ENCODE data around the gene SV2C.
"Not testable (repeated sequence)": the region's sequence is repeated elsewhere in the genome, so short reads cannot be mapped to it uniquely, and the experiment has no call there.

SV2C gene

DNA sequence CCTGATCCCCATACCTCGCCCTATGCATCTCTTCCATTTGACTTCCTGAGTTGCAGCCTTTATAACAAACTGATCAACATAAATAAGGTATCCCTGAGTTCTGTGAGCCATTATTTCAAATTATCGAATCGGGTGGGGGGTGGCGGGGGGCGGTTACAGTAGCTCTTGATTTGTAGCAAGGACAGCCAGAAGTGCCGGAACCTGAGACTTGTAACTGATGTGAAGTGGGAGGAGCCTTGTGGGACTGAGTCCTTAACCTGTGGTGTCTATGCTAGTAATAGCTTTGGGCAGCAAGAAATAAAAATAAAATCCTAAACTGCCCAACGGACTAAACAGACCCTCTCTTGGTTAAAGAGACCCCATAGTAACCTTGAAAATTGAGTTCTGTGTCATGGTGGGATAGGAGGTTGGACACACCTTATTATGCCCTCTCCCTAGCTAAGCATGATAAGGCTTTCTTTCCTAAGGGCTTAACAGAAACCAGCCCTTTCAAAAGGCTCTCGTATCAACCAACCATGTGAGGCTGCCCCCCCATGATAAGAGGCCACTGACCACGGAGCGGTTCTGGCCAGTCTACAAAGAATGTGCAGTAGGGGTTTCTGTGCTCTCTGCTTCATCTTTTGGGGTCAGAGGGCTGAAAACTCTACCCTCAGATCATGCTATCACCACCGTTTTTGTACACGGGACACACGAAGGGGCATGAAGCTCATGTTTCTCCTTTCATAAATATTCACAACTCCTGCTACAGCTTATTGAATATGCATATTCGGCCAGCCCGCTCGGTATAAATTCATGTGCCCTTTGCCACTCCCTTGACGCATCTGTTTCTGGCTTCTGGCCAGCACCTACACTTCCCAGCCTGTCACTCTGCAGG lies 280.4 kb downstream of the SV2C start:
- no peak for DNase-seq

GRCh38 chr5:76364226-76364589 lies 281.0 kb downstream of the SV2C start:
- DNase-seq = no peak

DNA sequence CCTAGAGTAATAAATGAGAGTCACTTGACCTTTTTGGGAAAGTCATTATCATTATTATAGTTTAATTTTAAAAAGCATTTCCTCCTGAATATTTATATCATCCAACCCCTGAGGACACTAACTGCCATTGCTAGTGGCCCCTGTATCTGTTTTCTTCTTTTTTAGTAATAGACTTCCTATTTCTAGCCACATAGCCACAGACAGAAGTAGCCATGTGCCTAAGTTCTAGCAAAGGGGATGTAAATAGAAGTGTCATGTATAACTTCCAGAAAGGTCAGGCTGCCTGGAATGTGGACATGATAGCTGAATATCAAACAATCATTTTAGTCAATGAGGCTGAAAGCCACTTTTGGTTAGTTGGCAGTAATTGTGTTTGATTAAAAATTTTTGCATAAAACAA lies 282.4 kb downstream of the SV2C start:
- no peak for DNase-seq

DNA sequence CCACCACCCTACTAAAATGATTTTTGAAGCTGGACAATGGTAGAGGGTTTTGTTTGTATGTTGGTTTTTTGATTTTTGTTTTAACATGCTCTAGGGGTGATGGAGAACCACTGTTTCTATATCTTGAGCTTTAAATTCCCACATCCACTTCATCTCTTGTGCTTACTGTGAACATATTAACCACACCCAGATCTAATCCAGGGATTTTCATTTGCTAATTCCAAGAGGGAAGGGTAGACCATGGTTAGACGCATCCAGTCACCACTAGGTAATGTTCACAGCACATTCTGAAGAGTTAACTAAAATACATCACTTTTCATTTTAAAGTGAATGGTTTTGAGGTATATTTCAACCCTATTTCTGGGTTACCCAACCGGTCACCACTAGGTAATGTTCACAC lies 283.4 kb downstream of the SV2C start:
- no peak for DNase-seq

GRCh38 chr5:76367623-76368371 lies 284.6 kb downstream of the SV2C start:
- no peak for DNase-seq

DNA sequence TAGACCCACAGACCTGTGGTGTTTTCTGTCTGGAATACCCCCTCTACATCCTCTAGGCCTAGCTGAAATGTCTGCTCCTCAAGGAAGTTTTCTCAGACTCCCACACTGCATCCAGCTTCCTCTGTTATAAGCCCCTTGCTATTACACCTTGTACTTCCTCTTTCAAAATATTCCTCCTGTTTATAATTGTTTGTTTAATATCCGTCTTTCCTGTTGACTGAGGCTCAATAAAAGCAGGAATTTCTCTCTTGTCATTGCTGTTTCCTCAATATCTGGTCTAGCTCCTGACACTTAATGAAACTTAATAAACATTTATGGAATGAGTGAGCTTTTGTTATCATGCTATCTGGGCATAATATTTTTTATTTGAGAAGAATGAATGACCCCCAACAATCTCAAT lies 285.8 kb downstream of the SV2C start:
- DNase-seq = no peak

DNA sequence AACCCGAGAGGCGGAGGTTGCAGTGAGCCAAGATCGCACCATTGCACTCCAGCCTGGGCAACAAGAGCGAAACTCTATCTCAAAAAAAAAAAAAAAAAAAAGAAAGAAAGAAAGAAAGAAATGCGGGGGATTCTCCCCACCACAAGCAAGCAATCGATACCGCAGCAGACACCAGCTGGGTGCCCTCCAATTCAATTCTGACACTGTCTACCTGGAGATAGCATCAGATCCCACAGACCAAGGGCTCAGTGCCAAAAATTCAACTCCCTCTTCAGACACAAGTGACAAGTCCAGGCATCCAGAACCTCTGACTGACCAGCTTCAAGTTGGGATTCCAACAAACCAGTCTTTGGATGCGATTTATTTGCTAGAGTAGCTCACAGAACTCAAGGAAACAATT lies 286.5 kb downstream of the SV2C start:
- not testable (repeated sequence) for DNase-seq

- no peak for DNase-seq
Measured at GRCh38 chr5:76371960-76372322, 288.8 kb downstream of the SV2C start.

- no peak for DNase-seq
Measured at GRCh38 chr5:76372323-76373054, 289.3 kb downstream of the SV2C start.

DNA sequence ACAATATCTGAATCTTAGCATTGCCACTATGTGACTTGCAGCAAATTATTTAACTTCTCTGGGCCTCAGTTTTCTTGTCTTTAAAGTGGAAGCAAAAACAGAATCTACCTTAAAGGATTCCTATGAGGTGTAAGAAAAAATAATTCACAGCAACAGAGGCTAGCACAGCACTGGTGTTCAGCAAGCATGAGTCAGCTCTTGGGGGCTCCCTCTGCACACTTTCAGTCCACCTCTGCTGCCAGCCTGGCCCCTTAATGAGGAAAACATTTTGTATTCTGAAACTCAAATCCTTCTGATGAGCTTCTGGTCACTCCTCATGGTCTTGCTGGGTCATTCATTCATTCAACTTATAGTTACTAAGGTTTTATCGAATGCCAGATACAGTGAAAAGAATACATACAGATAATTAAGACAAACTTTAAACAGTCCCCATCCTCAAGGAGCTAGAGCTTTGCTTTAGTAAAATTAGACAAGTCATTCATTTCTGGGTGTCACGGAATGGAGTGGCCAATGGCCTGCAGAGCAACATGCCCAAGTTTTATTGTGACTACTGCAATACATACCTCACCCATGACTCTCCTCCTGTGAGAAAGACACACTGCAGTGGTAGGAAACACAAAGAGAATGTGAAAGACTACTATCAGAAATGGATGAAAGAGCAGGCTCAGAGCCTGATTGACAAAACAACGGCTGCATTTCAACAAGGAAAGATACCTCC lies 293.1 kb downstream of the SV2C start:
- no peak for DNase-seq

- DNase-seq = no peak
Measured at GRCh38 chr5:76376866-76377230, 293.7 kb downstream of the SV2C start.

- no peak for DNase-seq
Measured at GRCh38 chr5:76378355-76378754, 295.2 kb downstream of the SV2C start.

GRCh38 chr5:76379316-76379715 lies 296.1 kb downstream of the SV2C start:
- no peak for DNase-seq

DNA sequence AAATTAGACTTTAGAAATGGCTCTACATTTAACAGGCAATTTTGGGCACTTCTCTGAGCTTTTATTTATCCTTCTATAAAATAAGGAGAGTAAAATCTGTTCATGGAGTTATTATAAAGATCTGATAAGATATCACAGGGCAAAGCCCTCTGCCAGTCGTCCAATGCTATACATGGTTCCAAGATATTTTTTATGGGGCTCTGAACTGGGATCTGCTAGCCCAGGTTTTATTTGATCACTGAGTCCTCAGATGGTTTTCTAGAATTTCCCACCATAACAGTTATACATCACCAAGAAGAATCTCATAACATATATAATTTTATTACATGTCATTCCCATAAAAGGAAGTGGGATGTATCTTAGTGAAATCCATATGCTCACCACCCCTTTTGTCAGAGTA lies 296.7 kb downstream of the SV2C start:
- no peak for DNase-seq

DNA sequence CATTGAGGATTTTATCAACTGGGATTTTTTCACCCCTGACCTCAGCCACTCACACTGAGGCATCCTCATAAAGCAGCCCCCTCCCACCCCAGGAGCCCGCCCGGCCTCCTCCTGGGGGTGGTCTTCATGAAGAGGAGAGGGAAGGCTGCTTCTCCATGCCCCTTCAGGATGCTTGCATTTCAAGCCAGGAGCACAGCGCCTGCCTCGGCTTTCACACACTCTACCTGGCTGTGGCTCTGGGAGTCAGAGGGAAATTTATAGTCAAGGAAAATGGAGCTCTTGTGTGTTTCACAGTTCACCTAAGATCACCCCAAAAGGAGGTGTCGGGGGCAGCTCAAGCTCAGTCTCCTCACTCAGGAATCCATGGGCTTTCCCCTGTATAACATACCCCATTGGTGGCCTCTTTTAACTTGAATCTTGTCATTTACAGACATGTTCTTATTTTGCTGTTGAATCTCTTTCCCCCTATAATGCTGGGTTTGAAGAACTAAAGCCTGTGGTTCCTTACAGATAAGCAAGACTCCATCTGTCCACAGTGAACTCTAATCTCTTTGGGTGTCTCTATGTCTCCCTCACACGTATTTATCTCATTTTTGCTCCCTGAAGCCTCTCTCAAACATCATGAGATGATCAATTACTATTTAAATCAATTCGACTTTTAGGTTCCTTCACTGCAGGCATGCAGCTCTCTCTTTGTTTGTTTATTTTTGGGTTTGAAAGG lies 297.3 kb downstream of the SV2C start:
- DNase-seq = no peak

- no peak for DNase-seq
Measured at GRCh38 chr5:76383126-76383832, 300.1 kb downstream of the SV2C start.

GRCh38 chr5:76384189-76384588 lies 301.0 kb downstream of the SV2C start:
- no peak for DNase-seq

- DNase-seq = no peak
Measured at GRCh38 chr5:76384705-76385104, 301.5 kb downstream of the SV2C start.

DNA sequence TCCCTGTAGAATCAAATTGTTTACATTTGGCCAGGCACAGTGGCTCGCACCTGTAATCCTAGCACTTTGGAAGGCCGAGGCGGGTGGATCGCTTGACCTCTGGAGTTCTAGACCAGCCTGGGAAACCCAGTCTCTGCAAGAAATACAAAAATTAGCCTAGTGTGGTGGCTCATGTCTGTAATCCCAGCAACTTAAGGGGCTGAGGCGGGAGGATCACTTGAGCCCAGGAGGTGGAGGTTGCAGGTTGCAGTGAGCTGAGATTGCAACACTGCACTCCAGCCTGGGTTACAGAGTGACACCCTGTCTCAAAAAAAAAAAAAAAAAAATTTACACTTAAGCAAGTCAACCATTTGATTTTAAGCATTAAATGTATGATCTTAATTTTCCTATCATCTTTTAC lies 302.4 kb downstream of the SV2C start:
- DNase-seq = no peak

DNA sequence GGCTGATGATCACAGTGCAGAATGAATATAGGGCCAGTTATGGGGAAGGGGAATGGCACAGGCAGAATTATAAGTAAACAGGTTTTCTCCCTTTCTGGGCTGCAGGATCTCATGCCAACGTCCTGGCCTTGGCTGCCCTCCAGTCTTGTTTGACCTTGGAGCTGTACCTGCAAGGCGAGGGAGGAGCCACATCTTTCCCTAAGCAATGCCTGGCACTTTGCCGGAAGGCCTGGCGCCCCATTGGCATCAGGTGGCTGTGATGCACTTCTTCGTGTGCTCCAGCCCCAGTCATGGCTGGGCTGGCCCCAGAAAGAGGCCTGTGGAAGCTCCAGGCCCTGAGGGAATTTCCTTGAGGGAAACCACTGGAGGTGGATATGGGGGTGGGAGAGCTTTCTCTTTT lies 303.2 kb downstream of the SV2C start:
- DNase-seq = no peak

GRCh38 chr5:76388236-76388635 lies 305.1 kb downstream of the SV2C start:
- no peak for DNase-seq

All from NCI-H1436 (cell line).